ENCODE data around the gene CYB5A. TPM values are rescaled to one million over a fixed set of nuclear protein-coding genes. Genes with fewer than 3 reads are reported as not detected.
"Not testable (repeated sequence)": the region's sequence is repeated elsewhere in the genome, so short reads cannot be mapped to it uniquely, and the experiment has no call there.

The CYB5A gene
- total RNA-seq, 4 donors from 2014 or later, result 45.7 to 95.3 (median 64.5) TPM

DNA sequence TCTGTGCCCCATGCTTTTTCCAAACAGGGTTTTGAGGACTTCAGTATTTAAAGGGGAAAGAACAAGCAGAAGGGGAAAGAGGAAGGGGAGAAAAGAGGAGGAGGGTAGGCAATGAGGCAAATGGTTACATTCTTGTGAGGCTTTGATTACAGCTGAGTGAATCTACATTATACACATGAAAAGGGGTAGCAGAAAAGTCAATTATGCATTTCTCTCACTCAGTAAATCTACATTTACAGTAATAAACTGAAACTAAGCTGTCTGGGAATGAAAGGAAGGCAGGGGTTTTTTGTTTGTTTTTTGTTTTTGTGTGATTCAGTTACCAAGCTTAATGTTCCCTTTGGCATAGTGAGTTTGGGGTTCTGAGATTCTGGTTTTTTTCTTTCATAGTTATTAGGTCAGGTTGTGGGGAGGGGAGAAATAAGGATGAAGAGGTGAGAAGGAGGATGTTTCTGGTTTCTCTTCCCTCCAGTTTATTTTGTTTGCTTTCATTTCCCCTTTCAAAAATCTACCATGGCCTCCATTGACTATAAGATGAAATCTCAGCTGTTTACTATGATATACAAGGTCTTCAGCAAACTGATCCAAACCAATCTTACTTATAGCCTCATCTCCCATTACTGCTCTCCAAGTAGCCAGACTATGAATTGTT lies 42.6 kb upstream of the CYB5A start:
- H3K9me3 ChIP-seq, result no peaks in the 10 kb centered on the region
- intact Hi-C loops (cut with DNase I), result no loop called here
- no peaks in the 10 kb centered on the region for H3K4me1 ChIP-seq
- DNase-seq, result no peak
- TF ChIP-seq POLR2A (IDR thresholded peaks at IDR 0.05) (no peak), CTCF (IDR thresholded peaks at IDR 0.05) (no peak)
- no peak overlapping the region for H3K27ac ChIP-seq
- no peak overlapping the region for H3K4me3 ChIP-seq (replicated peaks in 1 of 3)
- no peaks in the 10 kb centered on the region for H3K27me3 ChIP-seq
- no peaks in the 10 kb centered on the region for H3K36me3 ChIP-seq

GRCh38 chr18:74333091-74333490 lies 41.3 kb upstream of the CYB5A start:
- no peaks in the 10 kb centered on the region for H3K4me1 ChIP-seq
- no peaks in the 10 kb centered on the region for H3K9me3 ChIP-seq
- no peaks in the 10 kb centered on the region for H3K27me3 ChIP-seq
- WGBS, 2 donors, result 31 to 45% methylated on average over 1 of the region's 1 CpG
- H3K27ac ChIP-seq, result no peak overlapping the region
- no peaks in the 10 kb centered on the region for H3K36me3 ChIP-seq
- TF ChIP-seq POLR2A (IDR thresholded peaks at IDR 0.05) (no peak), CTCF (IDR thresholded peaks at IDR 0.05) (no peak)
- DNase-seq, result no peak
- H3K4me3 ChIP-seq (replicated peaks in 1 of 3), result no peak overlapping the region
- intact Hi-C loops (cut with DNase I), result no loop called here

GRCh38 chr18:74331404-74331803 lies 39.6 kb upstream of the CYB5A start:
- Histone ChIP-seq H3K36me3 (no peaks in the 10 kb centered on the region), H3K27me3 (no peaks in the 10 kb centered on the region), H3K9me3 (no peaks in the 10 kb centered on the region), H3K4me3 (replicated peaks in 1 of 3) (no peak overlapping the region), H3K4me1 (no peaks in the 10 kb centered on the region), H3K27ac (no peak overlapping the region)
- 79 to 82% methylated on average over 2 of the region's 2 CpGs for WGBS, 2 donors
- DNase-seq, result no peak
- intact Hi-C loops (cut with DNase I), result no loop called here
- TF ChIP-seq POLR2A (IDR thresholded peaks at IDR 0.05), result no peak

DNA sequence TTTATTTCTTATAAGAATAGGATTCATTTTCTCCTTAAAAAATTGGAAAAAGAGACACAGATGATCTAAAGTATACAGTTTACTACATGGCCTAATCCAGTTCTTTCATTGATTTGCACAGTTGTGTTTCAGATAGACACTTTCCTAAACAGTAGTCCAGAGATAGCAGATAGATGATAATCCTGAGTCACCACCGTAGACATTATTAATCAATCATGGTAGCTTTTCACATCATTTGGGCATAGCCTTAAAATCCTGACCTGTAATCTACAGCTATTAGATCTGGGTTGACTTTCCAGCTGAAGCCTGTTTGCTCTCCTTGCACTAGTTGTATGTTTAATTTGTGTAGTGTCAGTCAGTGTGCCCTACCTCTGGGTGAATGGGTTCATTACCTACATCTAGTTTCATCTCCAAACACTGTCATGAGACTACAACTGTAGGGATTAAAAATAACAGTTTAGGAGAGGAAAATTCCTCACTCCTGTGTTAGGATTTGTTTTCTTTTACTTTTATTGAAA lies 38.0 kb upstream of the CYB5A start:
- H3K9me3 ChIP-seq, result no peaks in the 10 kb centered on the region
- intact Hi-C loops (cut with DNase I), result no loop called here
- H3K4me3 ChIP-seq (replicated peaks in 1 of 3), result no peak overlapping the region
- no peak for DNase-seq
- WGBS, 2 donors, result 86 to 98% methylated on average over 1 of the region's 1 CpG
- no peak overlapping the region for H3K27ac ChIP-seq
- no peak for TF ChIP-seq CTCF (IDR thresholded peaks at IDR 0.05)
- no peak for TF ChIP-seq POLR2A (IDR thresholded peaks at IDR 0.05)
- H3K36me3 ChIP-seq, result no peaks in the 10 kb centered on the region
- H3K27me3 ChIP-seq, result no peaks in the 10 kb centered on the region
- H3K4me1 ChIP-seq, result no peaks in the 10 kb centered on the region

DNA sequence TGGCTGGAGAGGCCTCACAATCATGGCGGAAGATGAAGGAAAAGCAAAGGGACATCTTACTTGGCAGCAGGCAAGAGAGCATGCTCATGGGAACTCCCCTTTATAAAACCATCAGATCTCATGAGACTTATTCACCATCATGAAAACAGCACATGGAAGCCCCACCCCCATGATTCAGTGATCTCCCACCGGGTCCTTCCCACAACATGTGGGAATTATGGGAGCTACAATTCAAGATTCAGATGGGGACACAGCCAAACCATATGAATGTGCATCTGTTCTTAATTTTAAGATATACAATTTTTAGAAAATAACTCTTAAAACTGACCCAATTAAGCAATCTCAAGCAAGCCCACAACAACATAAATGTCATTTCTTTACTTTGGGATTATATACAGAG lies 36.4 kb upstream of the CYB5A start:
- H3K4me3 ChIP-seq (replicated peaks in 1 of 3), result no peak overlapping the region
- H3K36me3 ChIP-seq, result no peaks in the 10 kb centered on the region
- H3K9me3 ChIP-seq, result no peaks in the 10 kb centered on the region
- H3K27me3 ChIP-seq, result no peaks in the 10 kb centered on the region
- no peak for DNase-seq
- intact Hi-C loops (cut with DNase I), result no loop called here
- no peak for TF ChIP-seq CTCF (IDR thresholded peaks at IDR 0.05)
- no peak for TF ChIP-seq POLR2A (IDR thresholded peaks at IDR 0.05)
- WGBS, 2 donors, result 91% methylated on average over 2 of the region's 2 CpGs
- H3K4me1 ChIP-seq, result no peaks in the 10 kb centered on the region
- H3K27ac ChIP-seq, result no peak overlapping the region

DNA sequence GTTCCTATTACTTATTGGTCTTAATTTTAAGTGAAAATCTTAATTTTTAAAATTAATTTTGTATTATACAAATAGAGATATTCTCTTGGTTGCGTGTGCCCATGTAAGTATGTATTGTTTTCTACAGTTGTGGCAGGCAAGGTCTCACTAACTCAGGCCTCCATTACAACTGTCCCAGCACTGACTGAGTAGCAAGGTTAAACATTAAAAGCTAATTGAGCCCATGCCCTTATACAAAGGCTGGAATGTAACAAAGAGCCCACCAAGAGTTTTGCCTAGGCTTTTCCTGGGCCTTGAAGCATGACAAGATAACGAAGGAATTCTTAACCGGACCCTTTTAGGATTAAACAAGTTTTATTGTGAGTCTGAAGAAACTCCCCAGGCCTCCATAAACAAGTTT lies 35.0 kb upstream of the CYB5A start:
- DNase-seq; intact Hi-C loops (cut with DNase I): not testable (repeated sequence)

More for the DNA sequence above, 35.0 kb upstream of the CYB5A start:
- H3K27me3 ChIP-seq; H3K27ac ChIP-seq; H3K4me3 ChIP-seq (replicated peaks in 1 of 3); H3K4me1 ChIP-seq; H3K9me3 ChIP-seq; H3K36me3 ChIP-seq: not testable (repeated sequence)
- WGBS, 2 donors, result 82 to 84% methylated on average over 3 of the region's 3 CpGs

Measured in thyroid gland (tissue), 4 donors.